Measurements from ENCODE around the gene PC.

- TF ChIP-seq CTCF (conservative IDR thresholded peaks at IDR 0.05; ENCODE audit: low read depth, low read length) (no peak), EZH2 (IDR thresholded peaks at IDR 0.05; ENCODE audit: borderline replicate concordance, low read depth, low read length, poor library complexity, severe bottlenecking) (no peak)
Observed at GRCh38 chr11:66912361-66912760, 45.8 kb downstream of the PC start.

Measured in A673 (cell line).